IPS DF 6.9 (cell line): ENCODE results near the gene KLHL3.

Experiments used
- DNase-seq: peaks from one replicate; pipeline ENCODE4 v3.0.0-alpha.2; 2013; ENCODE audit warnings: low read depth, low spot score
- H3K27ac ChIP-seq: one replicate; pipeline ENCODE4 v1.5.1; 2013; ENCODE audit warnings: low read length, control low read depth
- H3K27me3 ChIP-seq: 2 replicates; pipeline ENCODE4 v1.6.1; 2013; ENCODE audit warnings: mild to moderate bottlenecking, low read length; ENCODE audit not compliant: control insufficient read depth, insufficient read depth
- H3K36me3 ChIP-seq: 2 replicates; pipeline ENCODE4 v1.6.1; 2013; ENCODE audit warnings: low read length; ENCODE audit not compliant: control insufficient read depth, insufficient read depth
- H3K4me1 ChIP-seq: 2 replicates; pipeline ENCODE4 v1.6.1; 2013; ENCODE audit warnings: low read length; ENCODE audit not compliant: control insufficient read depth, insufficient read depth
- H3K4me3 ChIP-seq: 2 replicates; pipeline ENCODE4 v1.5.1; 2013; ENCODE audit warnings: mild to moderate bottlenecking, low read length
- H3K9me3 ChIP-seq: 2 replicates; pipeline ENCODE4 v1.6.1; 2013; ENCODE audit warnings: low read length, inconsistent platforms; ENCODE audit not compliant: control insufficient read depth, insufficient read depth
- WGBS: extraction: QIAGEN DNeasy Blood & Tissue Kit; methylation state at CpG from one replicate; pipeline ENCODE4 v1.1.7; 2013; ENCODE audit warnings: mixed read lengths, missing lambda C conversion rate; ENCODE audit not compliant: insufficient read length, insufficient coverage; 5-methylcytosine and 5-hydroxymethylcytosine counted together

The KLHL3 gene

GRCh38 chr5:137669811-137670210 lies 66.1 kb downstream of the KLHL3 start:
- H3K36me3 ChIP-seq: 0 out of 2 replicates have a peak, but pooled peaks cover 2% of the 10 kb centered on the region
- no peaks in the 10 kb centered on the region for H3K9me3 ChIP-seq
- no peak for DNase-seq
- no peaks in the 10 kb centered on the region for H3K27me3 ChIP-seq
- H3K27ac ChIP-seq: no peak overlapping the region
- WGBS: no CpG with 5 or more reads among the region's 4 CpGs
- H3K4me3 ChIP-seq: no peak overlapping the region
- H3K4me1 ChIP-seq: no peaks in the 10 kb centered on the region; the same call in 1 of the 2 replicates

- Histone ChIP-seq H3K27me3 (no peaks in the 10 kb centered on the region), H3K27ac (no peak overlapping the region), H3K4me3 (no peak overlapping the region), H3K4me1 (no peaks in the 10 kb centered on the region; the same call in 1 of the 2 replicates), H3K9me3 (no peaks in the 10 kb centered on the region), H3K36me3 (0 out of 2 replicates have a peak, but pooled peaks cover 2% of the 10 kb centered on the region)
- no peak for DNase-seq
- WGBS: no CpG with 5 or more reads among the region's 5 CpGs
Measured at GRCh38 chr5:137668637-137669036, 67.3 kb downstream of the KLHL3 start.

GRCh38 chr5:137667341-137667740 lies 68.5 kb downstream of the KLHL3 start:
- H3K27me3 ChIP-seq: no peaks in the 10 kb centered on the region
- 0 out of 2 replicates have a peak, but pooled peaks cover 2% of the 10 kb centered on the region for H3K36me3 ChIP-seq
- no peaks in the 10 kb centered on the region; the same call in 1 of the 2 replicates for H3K4me1 ChIP-seq
- no peak for DNase-seq
- H3K9me3 ChIP-seq: no peaks in the 10 kb centered on the region
- H3K27ac ChIP-seq: no peak overlapping the region
- no peak overlapping the region for H3K4me3 ChIP-seq

GRCh38 chr5:137666901-137667300 lies 69.0 kb downstream of the KLHL3 start:
- H3K27me3 ChIP-seq: no peaks in the 10 kb centered on the region
- no peaks in the 10 kb centered on the region for H3K9me3 ChIP-seq
- H3K4me1 ChIP-seq: no peaks in the 10 kb centered on the region; the same call in 1 of the 2 replicates
- DNase-seq: no peak
- H3K36me3 ChIP-seq: no peaks in the 10 kb centered on the region
- WGBS: no CpG with 5 or more reads among the region's 2 CpGs
- H3K27ac ChIP-seq: no peak overlapping the region
- no peak overlapping the region for H3K4me3 ChIP-seq

GRCh38 chr5:137666461-137666850 lies 69.4 kb downstream of the KLHL3 start:
- Histone ChIP-seq H3K4me3 (no peak overlapping the region), H3K36me3 (no peaks in the 10 kb centered on the region), H3K4me1 (no peaks in the 10 kb centered on the region; the same call in 1 of the 2 replicates), H3K27ac (no peak overlapping the region), H3K9me3 (no peaks in the 10 kb centered on the region), H3K27me3 (no peaks in the 10 kb centered on the region)
- DNase-seq: no peak
- WGBS: no CpG with 5 or more reads among the region's 3 CpGs

GRCh38 chr5:137665678-137666460 lies 70.0 kb downstream of the KLHL3 start:
- no peak for DNase-seq
- WGBS: no CpG with 5 or more reads among the region's 3 CpGs

GRCh38 chr5:137660349-137660817 lies 75.5 kb downstream of the KLHL3 start:
- peak; percentile 84 for DNase-seq
- Histone ChIP-seq H3K27ac (no peak overlapping the region), H3K4me1 (no peaks in the 10 kb centered on the region), H3K27me3 (no peaks in the 10 kb centered on the region), H3K4me3 (no peak overlapping the region), H3K9me3 (no peaks in the 10 kb centered on the region), H3K36me3 (no peaks in the 10 kb centered on the region; the same call in 1 of the 2 replicates)
- WGBS: no CpG with 5 or more reads among the region's 6 CpGs

More at GRCh38 chr5:137665678-137666460, 70.0 kb downstream of the KLHL3 start:
- H3K9me3 ChIP-seq: no peaks in the 10 kb centered on the region
- H3K36me3 ChIP-seq: no peaks in the 10 kb centered on the region
- no peak overlapping the region for H3K27ac ChIP-seq
- H3K27me3 ChIP-seq: no peaks in the 10 kb centered on the region
- H3K4me3 ChIP-seq: no peak overlapping the region
- no peaks in the 10 kb centered on the region; the same call in 1 of the 2 replicates for H3K4me1 ChIP-seq

- H3K36me3 ChIP-seq: no peaks in the 10 kb centered on the region; the same call in 1 of the 2 replicates
- H3K4me1 ChIP-seq: no peaks in the 10 kb centered on the region
- no peak for DNase-seq
- no peaks in the 10 kb centered on the region for H3K27me3 ChIP-seq
- H3K4me3 ChIP-seq: no peak overlapping the region
- no peak overlapping the region for H3K27ac ChIP-seq
- no peaks in the 10 kb centered on the region for H3K9me3 ChIP-seq
Measured at GRCh38 chr5:137659209-137659608, 76.7 kb downstream of the KLHL3 start.

GRCh38 chr5:137658324-137658723 lies 77.6 kb downstream of the KLHL3 start:
- Histone ChIP-seq H3K36me3 (no peaks in the 10 kb centered on the region; the same call in 1 of the 2 replicates), H3K9me3 (no peaks in the 10 kb centered on the region), H3K4me1 (no peaks in the 10 kb centered on the region), H3K27ac (no peak overlapping the region), H3K27me3 (no peaks in the 10 kb centered on the region), H3K4me3 (no peak overlapping the region)
- DNase-seq: no peak
- WGBS: no CpG with 5 or more reads among the region's 1 CpG

- no peak overlapping the region for H3K27ac ChIP-seq
- no peaks in the 10 kb centered on the region for H3K27me3 ChIP-seq
- H3K4me1 ChIP-seq: no peaks in the 10 kb centered on the region
- H3K4me3 ChIP-seq: no peak overlapping the region
- WGBS: no CpG with 5 or more reads among the region's 3 CpGs
- no peaks in the 10 kb centered on the region for H3K9me3 ChIP-seq
- no peak for DNase-seq
- no peaks in the 10 kb centered on the region; the same call in 1 of the 2 replicates for H3K36me3 ChIP-seq
Measured at GRCh38 chr5:137657073-137657472, 78.8 kb downstream of the KLHL3 start.

- H3K36me3 ChIP-seq: no peaks in the 10 kb centered on the region; the same call in 1 of the 2 replicates
- H3K27ac ChIP-seq: no peak overlapping the region
- H3K4me3 ChIP-seq: no peak overlapping the region
- DNase-seq: no peak
- no peaks in the 10 kb centered on the region for H3K9me3 ChIP-seq
- no peaks in the 10 kb centered on the region for H3K4me1 ChIP-seq
- H3K27me3 ChIP-seq: no peaks in the 10 kb centered on the region
- no CpG with 5 or more reads among the region's 2 CpGs for WGBS
Measured at GRCh38 chr5:137656558-137656957, 79.3 kb downstream of the KLHL3 start.
